Stimulated activated memory B cell treated with anti-CD40 and anti-IgM and Interleukin-4, amounts not matched to agents 10 μg/mL and 1 μg/mL and 100 μg/mL, for 72 hours (primary cell): Measurements from ENCODE around the gene AIMP1.
A peak's percentile ranks its signal among the peaks of the same experiment; 100 is the strongest.

Source experiments
- ATAC-seq: fragments of 150-1000 bp; cut with Tn5 transposase; 2 replicates; pipeline ENCODE4 v1.10.0; 2021
- H3K27ac Mint-ChIP-seq: one replicate; pipeline ENCODE4 v1.8.0; 2022; ENCODE audit warnings: mild to moderate bottlenecking, mixed read lengths
- H3K27me3 Mint-ChIP-seq: one replicate; pipeline ENCODE4 v1.8.0; 2022; ENCODE audit warnings: mixed read lengths
- H3K36me3 Mint-ChIP-seq: one replicate; pipeline ENCODE4 v1.8.0; 2022; ENCODE audit warnings: mixed read lengths
- H3K4me1 Mint-ChIP-seq: one replicate; pipeline ENCODE4 v1.8.0; 2022; ENCODE audit warnings: mixed read lengths
- H3K4me3 Mint-ChIP-seq: one replicate; pipeline ENCODE4 v1.8.0; 2022; ENCODE audit warnings: mild to moderate bottlenecking, moderate library complexity, mixed read lengths
- H3K9me3 Mint-ChIP-seq: one replicate; pipeline ENCODE4 v1.8.0; 2022; ENCODE audit warnings: mixed read lengths

AIMP1 gene

DNA sequence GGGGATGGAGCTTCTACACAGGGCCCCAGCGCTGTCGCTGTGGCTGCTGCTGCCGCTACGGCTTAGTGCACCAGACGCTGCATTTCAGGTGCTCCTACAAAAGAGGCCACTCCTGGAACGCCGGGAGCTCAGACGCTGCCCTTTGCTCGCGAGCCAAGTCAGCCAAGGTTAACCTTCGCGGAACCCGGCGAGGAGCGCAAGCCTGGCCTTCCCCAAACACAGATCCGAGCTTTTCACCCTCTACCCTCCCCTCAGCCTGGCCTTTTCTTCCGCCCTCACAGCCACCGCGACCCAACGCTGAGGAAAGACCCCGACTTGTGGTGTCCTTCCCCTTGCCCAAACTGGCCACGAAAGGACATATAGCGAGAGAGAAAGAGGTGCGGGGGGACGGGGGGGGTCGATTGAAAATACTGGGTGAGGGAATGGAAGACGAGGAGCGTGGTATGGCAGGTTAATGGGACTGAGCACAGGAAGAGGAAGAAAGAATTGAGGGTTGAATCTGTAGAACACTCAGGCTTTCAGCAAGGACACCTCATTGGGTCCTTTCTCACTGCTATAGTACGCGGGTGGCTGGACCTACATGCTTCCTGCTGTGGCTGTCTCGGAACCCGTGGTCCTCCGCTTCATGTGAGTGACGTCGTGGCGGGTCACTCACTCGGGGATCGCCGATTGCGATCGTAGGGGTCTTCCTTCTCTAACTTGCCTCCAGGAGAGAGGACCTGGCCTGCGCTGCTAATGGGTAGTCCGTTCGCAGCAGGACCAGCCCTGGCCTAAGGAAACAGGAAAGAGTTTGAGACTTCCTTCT is at the start of gene AIMP1, which contains the start of gene TBCK:
Gene AIMP1, plus strand, starts transcription at position 583 of the 805 bp plus-strand sequence. CDS start 8,460 bp downstream, outside the sequence.
Gene TBCK, minus strand, starts transcription at position 242 of the 805 bp plus-strand sequence. CDS start 7,249 bp downstream, outside the sequence.
- peaks cover 18% of the 10 kb centered on the region for H3K36me3 Mint-ChIP-seq
- peaks cover 18% of the 10 kb centered on the region for H3K4me1 Mint-ChIP-seq
- ATAC-seq, result peak; percentile 97
- H3K4me3 Mint-ChIP-seq, result peak within 1 kb of the TSS; percentile 80
- no peaks in the 10 kb centered on the region for H3K9me3 Mint-ChIP-seq
- no peaks in the 10 kb centered on the region for H3K27me3 Mint-ChIP-seq
- H3K27ac Mint-ChIP-seq, result no peak within 1 kb of the TSS

DNA sequence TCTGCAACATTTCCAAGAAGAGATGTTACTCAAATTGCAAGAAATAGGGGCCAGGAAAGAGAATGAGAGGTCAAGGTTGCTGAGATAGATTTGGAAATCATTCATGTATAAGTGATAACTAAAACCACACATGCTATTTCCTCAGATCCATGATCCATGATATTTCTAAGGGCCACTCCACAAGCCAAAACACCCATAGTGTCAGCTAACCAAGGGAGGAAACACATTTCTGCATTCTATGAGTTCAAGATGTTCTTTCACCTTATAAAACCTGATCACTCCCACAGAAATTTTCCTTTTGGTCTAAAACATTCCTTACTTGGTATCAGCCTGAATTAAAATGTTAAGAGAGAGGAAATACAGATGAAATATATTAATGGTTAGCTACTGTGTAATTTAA is 47.6 kb upstream of the AIMP1 start:
- Mint-ChIP-seq H3K27me3 (no peaks in the 10 kb centered on the region), H3K27ac (no peak overlapping the region), H3K4me1 (peaks cover 4% of the 10 kb centered on the region), H3K36me3 (peaks cover 5% of the 10 kb centered on the region), H3K9me3 (no peaks in the 10 kb centered on the region), H3K4me3 (no peak overlapping the region)
- no peak for ATAC-seq

DNA sequence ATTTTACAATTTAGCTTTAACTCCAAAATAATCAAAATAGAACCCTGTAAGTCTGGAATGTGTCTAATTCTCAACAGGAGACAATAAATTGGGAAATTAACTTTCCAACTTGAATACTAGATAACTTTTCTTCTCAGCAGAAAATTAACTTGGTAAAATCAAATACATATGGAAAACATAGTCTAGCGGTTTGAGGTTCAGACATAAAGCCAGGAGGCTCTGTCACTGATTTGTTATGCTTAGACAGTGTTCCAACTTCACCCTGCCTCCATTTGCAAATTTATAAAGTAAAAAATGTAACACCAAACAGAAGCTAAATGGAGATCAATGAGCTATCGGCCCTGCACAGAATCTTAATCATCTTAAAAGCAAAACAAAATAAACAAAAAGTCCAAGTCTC is 46.6 kb upstream of the AIMP1 start:
- Mint-ChIP-seq H3K27me3 (no peaks in the 10 kb centered on the region), H3K4me1 (peaks cover 10% of the 10 kb centered on the region)

DNA sequence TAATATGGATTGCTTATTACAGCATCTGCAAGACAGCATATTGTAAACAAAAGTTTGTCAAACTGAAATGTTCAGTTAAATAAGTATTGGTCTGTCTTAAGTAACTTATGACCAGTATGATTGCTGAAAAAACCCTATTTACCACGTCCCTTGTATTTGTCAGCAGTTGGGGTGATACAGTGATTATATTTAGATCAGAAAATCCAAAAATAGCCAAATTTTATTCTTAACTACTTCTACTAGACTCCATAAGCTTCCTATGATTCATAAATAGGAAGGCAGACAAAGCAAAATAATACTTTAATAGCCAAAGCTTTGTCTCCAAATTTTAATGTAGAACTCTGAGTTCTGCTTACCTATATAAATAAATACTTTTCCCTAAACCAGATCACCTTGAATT is 45.6 kb upstream of the AIMP1 start:
- no peaks in the 10 kb centered on the region for H3K27me3 Mint-ChIP-seq
- peaks cover 17% of the 10 kb centered on the region for H3K36me3 Mint-ChIP-seq
- no peaks in the 10 kb centered on the region for H3K9me3 Mint-ChIP-seq
- no peak overlapping the region for H3K4me3 Mint-ChIP-seq
- H3K4me1 Mint-ChIP-seq, result peaks cover 11% of the 10 kb centered on the region
- ATAC-seq, result no peak
- H3K27ac Mint-ChIP-seq, result no peak overlapping the region

More for the DNA sequence above, 46.6 kb upstream of the AIMP1 start:
- Mint-ChIP-seq H3K36me3 (peaks cover 14% of the 10 kb centered on the region), H3K4me3 (no peak overlapping the region), H3K9me3 (no peaks in the 10 kb centered on the region), H3K27ac (no peak overlapping the region)
- no peak for ATAC-seq

DNA sequence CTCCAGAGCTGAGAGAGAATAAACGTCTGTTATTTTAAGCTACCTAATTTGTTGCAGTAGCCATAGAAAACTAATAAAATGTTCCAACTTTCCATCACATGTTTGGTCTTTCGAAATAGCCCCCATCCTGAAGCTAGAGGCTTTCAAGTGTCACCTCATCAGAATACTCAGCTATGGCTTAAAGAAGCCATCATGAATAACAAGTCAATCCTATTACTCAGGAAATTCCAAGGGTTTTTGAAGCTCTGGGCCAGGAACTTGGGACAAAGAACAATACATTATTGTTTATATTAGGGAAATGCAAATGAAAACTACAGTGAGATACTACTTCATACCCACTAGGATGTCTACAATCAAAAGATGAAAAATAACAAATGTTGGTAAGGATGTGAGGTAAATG is 42.5 kb upstream of the AIMP1 start:
- Mint-ChIP-seq H3K9me3 (no peaks in the 10 kb centered on the region), H3K27ac (no peak overlapping the region), H3K4me1 (peaks cover 9% of the 10 kb centered on the region), H3K4me3 (no peak overlapping the region), H3K36me3 (peaks cover 17% of the 10 kb centered on the region), H3K27me3 (no peaks in the 10 kb centered on the region)
- ATAC-seq, result no peak

DNA sequence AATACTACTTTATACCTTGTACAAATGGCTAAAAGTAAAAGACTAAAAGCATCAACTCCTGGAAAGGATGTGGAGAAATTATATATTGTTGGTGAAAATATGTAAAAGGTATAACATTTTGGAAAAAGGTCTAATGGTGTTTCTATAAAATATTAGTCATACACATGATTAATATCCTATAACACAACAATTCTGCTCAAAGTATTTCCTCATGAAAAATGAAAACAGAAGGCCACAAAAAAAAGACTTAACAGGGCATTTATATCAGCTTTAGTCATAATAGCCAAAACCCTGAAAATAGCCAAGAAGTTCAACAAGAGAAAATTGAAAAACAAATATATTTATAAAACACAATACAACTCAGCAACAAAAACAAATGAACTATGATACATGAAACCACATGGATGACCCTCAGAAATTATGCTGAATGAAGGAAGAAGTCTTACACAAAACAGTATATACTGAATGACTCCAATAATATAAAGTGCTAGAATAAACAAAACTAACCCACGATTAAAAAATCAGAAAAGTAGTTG is 39.1 kb upstream of the AIMP1 start:
- no peak for ATAC-seq

DNA sequence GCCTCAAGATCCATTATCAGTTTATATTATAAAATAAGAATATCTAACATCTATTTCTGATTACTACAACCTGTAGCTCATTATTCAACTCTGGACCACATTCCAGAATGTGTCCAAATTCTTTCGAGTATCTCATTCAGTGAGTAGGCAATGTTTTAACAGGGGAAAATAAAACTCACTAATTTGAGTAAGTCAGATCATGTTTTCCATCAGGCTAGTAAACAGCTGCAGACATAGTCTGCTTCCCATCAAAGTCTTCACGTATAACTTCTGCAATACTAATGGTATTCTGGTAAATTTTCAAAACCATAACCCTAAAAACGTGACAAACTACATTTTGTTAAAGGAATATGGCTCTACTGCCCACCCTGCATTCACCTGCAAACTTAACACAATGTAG is 32.1 kb upstream of the AIMP1 start:
- H3K4me3 Mint-ChIP-seq, result no peak overlapping the region
- peaks cover 40% of the 10 kb centered on the region for H3K36me3 Mint-ChIP-seq
- H3K27ac Mint-ChIP-seq, result no peak overlapping the region
- no peaks in the 10 kb centered on the region for H3K27me3 Mint-ChIP-seq
- no peak for ATAC-seq
- H3K9me3 Mint-ChIP-seq, result no peaks in the 10 kb centered on the region
- peaks cover 7% of the 10 kb centered on the region for H3K4me1 Mint-ChIP-seq

More for the DNA sequence above, 39.1 kb upstream of the AIMP1 start:
- no peak overlapping the region for H3K27ac Mint-ChIP-seq
- H3K4me3 Mint-ChIP-seq, result no peak overlapping the region
- peaks cover 27% of the 10 kb centered on the region for H3K36me3 Mint-ChIP-seq
- peaks cover 7% of the 10 kb centered on the region for H3K4me1 Mint-ChIP-seq
- no peaks in the 10 kb centered on the region for H3K9me3 Mint-ChIP-seq
- no peaks in the 10 kb centered on the region for H3K27me3 Mint-ChIP-seq

DNA sequence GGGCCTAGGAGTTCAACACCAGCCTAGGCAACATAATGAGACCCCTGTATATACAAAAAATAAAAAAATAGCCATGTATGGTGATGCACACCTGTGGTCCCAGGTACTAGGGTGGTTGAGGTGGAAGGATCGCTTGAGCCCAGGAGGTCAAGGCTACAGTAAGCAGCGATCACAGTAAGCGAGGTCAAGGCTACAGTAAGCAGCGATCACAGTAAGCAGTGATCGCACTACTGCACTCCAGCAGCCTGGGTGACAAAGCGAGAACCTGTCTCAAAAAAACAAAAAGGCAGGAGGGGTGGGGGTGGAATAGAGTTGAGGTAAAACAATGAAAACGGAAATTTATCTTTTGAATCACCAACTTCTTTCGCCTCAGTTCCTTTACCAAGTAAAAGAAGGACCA is 29.7 kb upstream of the AIMP1 start:
- no peak for ATAC-seq
- Mint-ChIP-seq H3K4me3 (no peak overlapping the region), H3K27me3 (no peaks in the 10 kb centered on the region), H3K4me1 (peaks cover 7% of the 10 kb centered on the region), H3K36me3 (peaks cover 49% of the 10 kb centered on the region), H3K9me3 (no peaks in the 10 kb centered on the region), H3K27ac (no peak overlapping the region)

DNA sequence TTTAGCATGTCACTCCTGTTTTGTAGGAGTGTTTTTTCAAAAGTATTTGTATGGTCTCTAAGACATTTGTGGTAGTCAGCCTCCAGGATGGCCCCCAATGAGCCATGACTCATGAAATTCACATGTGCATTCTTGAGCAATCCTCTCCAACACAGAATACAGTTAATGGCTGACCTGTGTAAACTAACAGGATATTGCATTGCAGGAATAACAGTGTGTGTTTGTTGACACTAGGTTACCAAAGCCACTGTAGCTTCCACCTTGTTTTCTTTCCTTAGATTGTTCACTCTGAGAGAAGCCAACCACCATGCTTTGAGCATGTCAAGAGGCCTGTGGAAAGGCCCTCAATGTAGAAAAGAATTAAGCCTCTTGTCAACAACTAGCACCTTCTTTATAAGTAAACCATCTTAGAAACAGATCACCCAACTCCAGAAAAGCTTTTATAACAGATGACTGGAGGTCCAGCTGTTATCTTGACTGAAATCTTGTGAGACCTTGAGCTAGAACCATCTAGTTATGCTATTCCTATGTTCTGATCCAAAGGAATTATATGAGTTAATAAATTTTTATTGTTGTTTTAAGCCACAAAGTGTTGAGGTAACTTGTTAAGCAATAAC is 28.9 kb upstream of the AIMP1 start:
- no peak overlapping the region for H3K4me3 Mint-ChIP-seq
- H3K27me3 Mint-ChIP-seq, result no peaks in the 10 kb centered on the region
- no peak for ATAC-seq
- H3K4me1 Mint-ChIP-seq, result peaks cover 7% of the 10 kb centered on the region
- no peak overlapping the region for H3K27ac Mint-ChIP-seq
- peaks cover 42% of the 10 kb centered on the region for H3K36me3 Mint-ChIP-seq
- no peaks in the 10 kb centered on the region for H3K9me3 Mint-ChIP-seq

DNA sequence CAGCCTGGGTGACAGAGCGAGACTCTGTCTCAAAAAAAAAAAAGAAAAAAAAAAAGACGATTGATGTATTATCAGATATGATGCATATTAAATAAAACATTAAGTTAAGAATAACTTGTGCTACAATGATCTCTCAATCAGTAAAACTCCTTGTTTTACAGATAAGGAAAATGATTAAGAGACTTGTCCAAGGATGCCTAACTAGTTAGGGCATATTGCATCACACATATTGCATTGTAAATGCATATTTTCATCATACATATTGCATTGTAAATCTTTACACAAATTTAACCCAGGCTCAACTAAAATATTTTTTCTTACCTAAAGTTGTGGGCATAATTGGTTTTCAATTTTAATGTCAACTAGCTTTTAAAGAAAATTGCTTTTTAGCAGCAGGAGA is 26.6 kb upstream of the AIMP1 start:
- Mint-ChIP-seq H3K4me3 (no peak overlapping the region), H3K27ac (no peak overlapping the region), H3K27me3 (no peaks in the 10 kb centered on the region), H3K36me3 (peaks cover 41% of the 10 kb centered on the region), H3K4me1 (no peaks in the 10 kb centered on the region), H3K9me3 (no peaks in the 10 kb centered on the region)
- ATAC-seq, result no peak

DNA sequence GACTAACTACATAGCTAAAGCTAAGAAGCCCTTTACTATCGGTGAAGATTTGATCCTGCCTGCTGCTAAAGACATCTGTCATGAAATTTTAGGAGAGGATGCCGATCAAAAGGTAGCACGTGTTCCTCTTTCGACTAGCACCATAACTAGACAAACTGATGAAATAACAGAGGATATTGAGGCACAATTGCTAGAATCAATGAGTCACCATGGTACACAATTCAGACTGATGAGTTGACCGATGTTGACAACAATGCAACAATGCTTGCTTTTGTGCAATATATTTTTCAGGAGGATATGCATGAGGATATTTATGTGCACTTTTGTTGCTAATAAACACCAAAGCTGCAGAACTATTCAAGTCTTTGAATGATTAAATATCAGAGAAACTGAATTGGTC is 24.7 kb upstream of the AIMP1 start:
- peaks cover 50% of the 10 kb centered on the region for H3K36me3 Mint-ChIP-seq
- no peak overlapping the region for H3K4me3 Mint-ChIP-seq
- no peak for ATAC-seq
- H3K9me3 Mint-ChIP-seq, result no peaks in the 10 kb centered on the region
- H3K27ac Mint-ChIP-seq, result no peak overlapping the region
- no peaks in the 10 kb centered on the region for H3K27me3 Mint-ChIP-seq
- H3K4me1 Mint-ChIP-seq, result peaks cover 8% of the 10 kb centered on the region

DNA sequence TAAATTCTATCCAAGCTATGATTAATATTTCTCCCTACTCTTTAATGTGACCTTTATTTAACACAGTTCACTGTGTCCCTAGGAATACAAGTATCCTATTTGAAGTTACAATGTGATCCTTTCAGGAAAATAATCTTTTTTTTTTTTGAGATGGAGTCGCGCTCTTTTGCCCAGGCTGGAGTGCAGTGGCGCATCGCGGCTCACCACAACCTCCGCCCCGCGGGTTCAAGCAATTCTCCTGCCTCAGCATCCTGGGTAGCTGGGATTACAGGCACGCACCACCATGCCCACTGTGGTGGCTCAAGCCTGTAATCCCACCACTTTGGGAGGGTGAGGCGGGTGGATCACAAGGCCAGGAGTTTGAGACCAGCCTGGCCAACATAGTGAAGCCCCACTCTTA is 22.3 kb upstream of the AIMP1 start:
- Mint-ChIP-seq H3K9me3 (no peaks in the 10 kb centered on the region), H3K36me3 (peaks cover 60% of the 10 kb centered on the region), H3K27me3 (no peaks in the 10 kb centered on the region), H3K27ac (no peak overlapping the region), H3K4me1 (peaks cover 19% of the 10 kb centered on the region), H3K4me3 (no peak overlapping the region)
- ATAC-seq, result no peak

DNA sequence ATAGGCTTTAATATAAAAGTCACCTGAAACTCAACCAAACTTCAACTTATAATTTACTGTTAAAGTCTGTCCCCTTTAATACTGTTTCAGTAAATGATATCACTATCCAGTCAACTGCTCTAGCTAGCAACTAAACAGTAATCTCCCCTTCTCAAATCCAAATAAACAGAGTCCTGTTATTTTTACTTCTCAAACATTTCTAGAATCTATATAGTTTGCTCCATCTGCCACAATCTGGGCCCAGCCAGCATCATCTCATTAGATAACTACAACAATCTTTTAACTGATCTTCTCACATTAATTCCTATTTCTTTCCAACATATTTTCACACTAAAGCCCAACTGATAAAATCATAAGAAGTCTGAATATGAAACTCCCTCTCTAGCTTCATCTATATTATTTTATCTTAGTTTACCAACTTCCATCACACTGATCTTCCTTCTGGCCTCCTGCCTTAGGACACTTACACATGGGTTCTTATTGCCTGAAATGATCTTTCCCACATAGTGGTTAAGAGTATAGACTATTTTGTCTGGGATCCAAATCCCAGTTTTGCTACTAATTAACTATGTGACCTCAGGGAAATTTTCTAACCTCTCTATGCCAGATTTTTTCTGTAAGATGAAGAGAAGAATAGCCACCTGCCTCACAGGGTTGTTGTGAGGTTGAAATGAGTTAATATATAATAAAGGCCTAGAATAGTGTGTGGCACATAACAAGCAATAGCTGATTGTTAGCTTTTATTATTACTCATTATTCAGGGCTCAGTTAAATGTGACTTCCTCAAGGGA is 18.9 kb upstream of the AIMP1 start:
- Mint-ChIP-seq H3K36me3 (peaks cover 65% of the 10 kb centered on the region), H3K4me1 (peaks cover 19% of the 10 kb centered on the region), H3K27ac (no peak overlapping the region), H3K9me3 (no peaks in the 10 kb centered on the region), H3K4me3 (no peak overlapping the region), H3K27me3 (no peaks in the 10 kb centered on the region)
- no peak for ATAC-seq

DNA sequence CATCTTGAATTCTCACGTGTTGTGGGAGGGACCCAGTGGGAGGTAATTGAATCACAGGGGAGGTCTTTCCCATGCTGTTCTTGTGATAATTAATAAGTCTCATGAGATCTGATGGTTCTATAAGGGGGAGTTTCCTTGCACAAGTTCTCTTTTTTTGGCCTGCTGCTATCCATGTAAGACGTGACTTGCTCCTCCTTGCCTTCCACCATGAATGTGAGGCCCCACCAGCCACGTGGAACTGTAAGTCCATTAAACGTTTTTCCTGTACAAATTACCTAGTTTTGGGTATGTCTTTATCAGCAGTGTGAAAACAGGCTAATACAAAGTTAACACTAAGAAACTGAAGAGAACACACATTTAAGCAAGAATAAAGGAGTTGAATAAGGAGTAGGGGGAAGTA is 16.4 kb upstream of the AIMP1 start:
- no peak overlapping the region for H3K27ac Mint-ChIP-seq
- H3K4me1 Mint-ChIP-seq, result peaks cover 30% of the 10 kb centered on the region
- no peak for ATAC-seq
- H3K36me3 Mint-ChIP-seq, result peaks cover 73% of the 10 kb centered on the region
- no peak overlapping the region for H3K4me3 Mint-ChIP-seq
- H3K9me3 Mint-ChIP-seq, result no peaks in the 10 kb centered on the region
- no peaks in the 10 kb centered on the region for H3K27me3 Mint-ChIP-seq

DNA sequence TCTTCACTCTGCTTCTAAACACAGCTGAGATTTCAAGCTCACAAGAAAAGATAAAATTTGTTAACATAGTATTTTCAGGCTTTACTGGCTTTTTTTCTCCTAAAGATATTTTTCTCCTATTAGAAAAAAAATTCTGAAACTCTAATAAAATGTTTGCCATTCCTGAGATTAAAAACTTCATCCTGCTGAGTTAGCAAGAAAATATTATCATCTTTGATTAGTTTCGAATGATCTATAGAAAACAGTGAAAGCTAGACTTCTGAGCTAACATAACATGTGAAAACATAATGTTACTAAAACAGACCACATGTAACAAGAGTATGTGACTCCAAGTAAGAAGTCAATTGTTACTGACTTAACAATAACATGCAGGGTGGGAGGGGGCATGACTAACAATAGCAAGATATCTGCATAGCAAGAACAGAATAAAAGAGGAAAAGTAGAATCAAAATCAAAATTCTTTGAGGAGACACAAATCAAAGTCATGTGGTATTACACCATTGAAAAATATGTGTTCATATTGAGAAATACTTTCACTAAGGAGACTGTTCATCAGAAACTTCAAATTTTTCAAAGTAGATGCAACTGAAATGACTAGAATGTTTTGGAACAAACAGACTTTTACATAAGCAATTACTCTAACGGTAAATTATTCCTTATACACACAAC is 14.8 kb upstream of the AIMP1 start:
- no peak for ATAC-seq
- Mint-ChIP-seq H3K27me3 (no peaks in the 10 kb centered on the region), H3K4me1 (peaks cover 25% of the 10 kb centered on the region), H3K9me3 (no peaks in the 10 kb centered on the region), H3K4me3 (no peak overlapping the region), H3K27ac (no peak overlapping the region), H3K36me3 (peaks cover 67% of the 10 kb centered on the region)
